ENCODE measurements around the gene SPEM2.

DNA sequence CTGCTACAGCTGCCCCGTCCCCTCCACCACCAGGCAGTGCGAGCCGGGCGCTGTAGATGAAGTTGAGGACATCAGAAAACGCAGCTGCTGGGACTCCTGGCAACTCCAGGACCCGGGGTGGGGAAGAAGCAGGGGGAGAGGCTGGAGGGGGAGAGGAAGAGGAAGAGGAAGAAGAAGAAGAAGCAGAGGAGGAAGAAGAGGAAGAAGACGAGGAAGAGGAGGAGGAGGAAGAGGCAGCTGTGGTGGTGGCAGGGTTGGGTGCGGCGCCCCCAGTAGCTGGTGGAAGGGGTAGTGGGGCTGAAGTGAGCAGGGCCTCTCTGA, 40.9 kb downstream of the SPEM2 start:
- TF ChIP-seq POLR2A (IDR thresholded peaks at IDR 0.05; ENCODE audit: low read length) (no peak), CTCF (IDR thresholded peaks at IDR 0.05) (no peak), REST (IDR thresholded peaks at IDR 0.05) (no peak)
